Stimulated activated CD4-positive, alpha-beta T cell treated with anti-CD3 and anti-CD28 coated beads, Interleukin-15, amount 100 ng/mL, for 48 hours (primary cell): Measurements from ENCODE around the gene FBXL4.
A peak's percentile ranks its signal among the peaks of the same experiment; 100 is the strongest.

ENCODE experiments used
- DNase-seq, 2 donors: peaks; one replicate each; pipeline ENCODE4 v3.0.0-alpha.2; 2020; ENCODE audit warnings: low read depth in 2 of 2

Gene FBXL4

DNA sequence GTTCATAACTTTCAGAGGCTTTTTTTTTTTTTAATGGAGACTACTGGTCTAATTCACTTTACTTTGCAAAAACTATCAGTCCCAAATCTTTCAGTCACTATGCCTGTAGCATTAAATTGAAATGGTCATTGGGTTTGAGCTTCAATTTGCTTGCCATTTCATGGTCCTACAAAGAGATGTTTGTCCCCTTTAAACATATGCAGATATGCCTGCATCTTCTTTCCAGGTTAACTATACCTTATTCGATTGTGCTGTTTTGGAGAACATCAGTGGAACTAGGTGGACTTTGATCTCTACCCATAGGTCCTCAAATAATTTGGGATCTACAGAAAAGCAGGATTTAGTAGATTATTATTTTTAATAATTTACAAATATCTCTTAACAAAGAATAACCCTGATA is 108.8 kb downstream of the FBXL4 start:
- DNase-seq: no peak

DNA sequence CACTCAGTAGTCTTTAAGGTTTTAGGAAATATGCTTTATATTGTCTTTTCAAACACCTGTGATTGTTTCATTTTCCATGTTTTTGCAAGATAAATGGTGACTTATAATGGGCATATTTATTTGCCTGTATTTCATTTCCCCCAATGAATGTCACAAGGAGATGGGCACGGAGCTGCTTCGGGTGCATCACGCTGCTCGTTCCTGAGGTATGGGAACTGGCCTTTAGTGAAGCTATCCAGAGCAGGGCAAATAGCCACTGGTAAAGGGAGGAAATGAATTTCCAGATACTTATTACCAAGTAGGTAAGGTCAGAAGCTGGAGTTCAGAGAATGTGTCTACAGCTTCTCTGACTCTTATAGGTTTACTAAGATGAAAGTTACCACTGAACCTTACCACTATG is 109.7 kb downstream of the FBXL4 start:
- DNase-seq: no peak

DNA sequence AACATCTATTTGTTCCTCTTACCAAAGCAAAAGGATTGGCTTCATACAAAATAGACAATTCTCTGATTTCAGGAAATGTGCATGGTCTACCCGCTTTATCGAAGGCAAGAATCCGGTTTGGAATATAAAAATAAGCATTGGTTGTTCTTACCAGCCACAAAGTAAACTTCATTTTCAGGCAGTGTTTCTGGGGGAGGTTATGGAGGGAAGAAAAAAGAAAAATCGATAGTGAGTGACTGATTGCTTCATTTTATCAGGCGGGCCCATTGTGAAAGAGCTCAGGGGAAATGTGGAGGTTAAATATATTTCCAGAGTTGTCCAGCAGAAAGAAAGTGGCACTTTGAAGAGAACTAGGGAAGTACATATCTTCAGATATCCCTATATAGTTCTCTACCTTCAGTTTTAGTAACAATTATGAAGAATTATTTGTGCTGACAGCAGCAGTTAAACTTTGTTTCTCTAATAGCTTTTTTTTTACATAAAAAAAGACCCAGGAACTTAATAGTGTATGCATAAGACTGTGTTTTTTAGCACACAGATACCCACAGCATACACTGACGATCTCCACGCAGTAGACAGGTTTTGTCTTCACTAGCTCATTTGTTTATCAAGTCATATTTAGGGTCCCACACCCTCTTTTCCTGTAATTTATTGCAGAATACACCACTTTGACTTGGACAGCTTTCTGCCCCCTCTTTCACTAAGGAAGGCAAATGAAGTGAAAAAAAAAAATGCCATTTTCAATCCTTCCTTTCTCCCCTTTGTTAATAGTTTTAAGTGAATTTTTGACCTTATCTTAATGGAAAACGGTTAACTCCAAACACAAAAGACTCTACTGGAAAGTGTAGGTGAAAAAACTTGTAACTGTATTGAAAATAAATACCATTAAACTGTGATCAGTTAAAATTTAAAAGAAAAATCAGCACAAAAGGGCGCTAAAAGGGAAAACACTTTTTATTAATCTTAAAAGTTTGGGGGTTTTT is 110.5 kb downstream of the FBXL4 start:
- DNase-seq: no peak

DNA sequence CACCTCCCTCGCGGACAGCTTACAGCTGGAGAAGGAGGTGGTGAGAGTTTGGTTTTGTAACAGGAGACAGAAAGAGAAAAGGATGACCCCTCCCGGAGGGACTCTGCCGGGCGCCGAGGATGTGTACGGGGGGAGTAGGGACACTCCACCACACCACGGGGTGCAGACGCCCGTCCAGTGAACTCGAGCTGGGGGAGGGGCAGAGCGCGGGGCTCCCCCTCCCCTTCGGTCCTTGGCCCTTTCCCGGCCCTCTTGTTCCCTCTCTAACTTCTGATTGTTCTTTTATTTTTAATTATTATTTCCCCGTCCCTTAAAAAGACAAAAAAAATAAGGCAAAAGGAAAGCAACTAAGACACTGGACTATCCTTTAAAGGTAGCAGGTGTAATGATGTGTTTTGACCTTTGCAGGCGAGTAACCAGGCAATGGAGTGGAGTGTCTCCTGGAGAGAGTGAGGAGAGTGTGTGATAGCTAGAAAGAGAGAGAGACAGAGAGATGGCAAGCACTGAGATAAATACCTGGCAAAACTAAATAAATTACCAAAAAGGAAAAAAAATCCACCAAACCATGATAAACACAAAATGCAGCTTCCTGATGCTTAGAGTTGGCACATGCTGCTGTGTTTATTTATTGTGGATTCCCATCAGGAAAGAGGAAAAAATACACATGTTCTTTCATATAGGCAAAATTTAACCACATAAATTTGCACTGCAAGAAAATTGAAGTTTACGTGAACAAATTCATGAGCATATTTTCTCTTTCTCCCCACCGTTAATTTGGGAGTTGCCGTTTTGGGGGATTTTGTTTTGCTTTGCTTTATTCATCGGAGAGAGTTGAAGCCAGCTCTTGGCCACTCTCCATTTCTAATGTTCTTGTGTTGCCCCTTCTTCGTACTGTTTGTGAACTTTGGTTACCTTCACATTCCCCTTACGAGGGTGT is 111.5 kb downstream of the FBXL4 start:
- DNase-seq: no peak

DNA sequence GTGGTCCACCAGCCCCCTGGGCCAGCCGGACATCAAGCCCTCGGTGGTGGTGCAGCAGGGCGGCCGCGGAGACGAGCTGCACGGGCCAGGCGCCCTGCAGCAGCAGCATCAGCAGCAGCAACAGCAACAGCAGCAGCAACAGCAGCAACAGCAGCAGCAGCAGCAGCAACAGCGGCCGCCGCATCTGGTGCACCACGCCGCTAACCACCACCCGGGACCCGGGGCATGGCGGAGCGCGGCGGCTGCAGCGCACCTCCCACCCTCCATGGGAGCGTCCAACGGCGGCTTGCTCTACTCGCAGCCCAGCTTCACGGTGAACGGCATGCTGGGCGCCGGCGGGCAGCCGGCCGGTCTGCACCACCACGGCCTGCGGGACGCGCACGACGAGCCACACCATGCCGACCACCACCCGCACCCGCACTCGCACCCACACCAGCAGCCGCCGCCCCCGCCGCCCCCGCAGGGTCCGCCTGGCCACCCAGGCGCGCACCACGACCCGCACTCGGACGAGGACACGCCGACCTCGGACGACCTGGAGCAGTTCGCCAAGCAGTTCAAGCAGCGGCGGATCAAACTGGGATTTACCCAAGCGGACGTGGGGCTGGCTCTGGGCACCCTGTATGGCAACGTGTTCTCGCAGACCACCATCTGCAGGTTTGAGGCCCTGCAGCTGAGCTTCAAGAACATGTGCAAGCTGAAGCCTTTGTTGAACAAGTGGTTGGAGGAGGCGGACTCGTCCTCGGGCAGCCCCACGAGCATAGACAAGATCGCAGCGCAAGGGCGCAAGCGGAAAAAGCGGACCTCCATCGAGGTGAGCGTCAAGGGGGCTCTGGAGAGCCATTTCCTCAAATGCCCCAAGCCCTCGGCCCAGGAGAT is 112.4 kb downstream of the FBXL4 start:
- DNase-seq: no peak

DNA sequence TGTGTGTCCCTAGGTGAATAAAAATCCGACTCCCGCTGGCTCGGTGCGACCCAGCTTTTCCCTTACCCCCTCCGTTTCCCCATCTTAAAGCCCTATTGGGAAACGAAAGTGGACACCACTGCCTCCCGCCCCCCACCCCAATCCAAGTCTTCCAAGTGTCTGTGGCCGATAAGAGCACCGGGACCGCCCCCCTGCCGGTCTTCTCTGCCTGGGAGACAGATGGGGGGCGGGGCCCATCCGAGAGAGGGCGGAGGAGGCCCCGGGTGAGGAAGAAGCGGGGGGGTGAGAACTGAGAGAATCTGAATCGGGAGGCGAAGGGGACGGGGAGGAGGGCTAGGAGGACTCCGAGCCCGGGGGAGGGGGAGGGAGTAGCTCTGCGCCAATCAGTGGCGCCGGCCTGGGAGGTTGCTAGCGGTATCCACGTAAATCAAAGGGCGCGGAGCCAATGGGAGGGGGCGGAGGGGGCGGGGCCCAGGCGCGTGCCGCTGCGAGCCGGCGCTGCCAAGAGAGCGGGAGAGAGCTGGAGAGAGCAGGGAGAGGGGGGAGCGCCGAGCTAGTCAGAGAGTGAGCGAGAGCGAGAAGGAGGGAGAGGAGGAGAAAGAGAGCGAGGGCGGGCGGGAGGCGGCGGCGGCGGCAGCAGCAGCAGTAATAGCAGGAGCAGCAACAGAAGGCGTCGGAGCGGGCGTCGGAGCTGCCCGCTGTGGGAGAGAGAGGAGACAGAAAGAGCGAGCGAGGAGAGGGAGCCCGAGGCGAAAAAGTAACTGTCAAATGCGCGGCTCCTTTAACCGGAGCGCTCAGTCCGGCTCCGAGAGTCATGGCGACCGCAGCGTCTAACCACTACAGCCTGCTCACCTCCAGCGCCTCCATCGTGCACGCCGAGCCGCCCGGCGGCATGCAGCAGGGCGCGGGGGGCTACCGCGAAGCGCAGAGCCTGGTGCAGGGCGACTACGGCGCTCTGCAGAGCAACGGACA is 113.4 kb downstream of the FBXL4 start, which contains the start of gene POU3F2:
POU3F2 (plus strand) TSS at position 515 of the 972 bp plus-strand sequence; CDS start at position 815, 300 bp downstream.
- DNase-seq: peak; percentile 45 to 62

DNA sequence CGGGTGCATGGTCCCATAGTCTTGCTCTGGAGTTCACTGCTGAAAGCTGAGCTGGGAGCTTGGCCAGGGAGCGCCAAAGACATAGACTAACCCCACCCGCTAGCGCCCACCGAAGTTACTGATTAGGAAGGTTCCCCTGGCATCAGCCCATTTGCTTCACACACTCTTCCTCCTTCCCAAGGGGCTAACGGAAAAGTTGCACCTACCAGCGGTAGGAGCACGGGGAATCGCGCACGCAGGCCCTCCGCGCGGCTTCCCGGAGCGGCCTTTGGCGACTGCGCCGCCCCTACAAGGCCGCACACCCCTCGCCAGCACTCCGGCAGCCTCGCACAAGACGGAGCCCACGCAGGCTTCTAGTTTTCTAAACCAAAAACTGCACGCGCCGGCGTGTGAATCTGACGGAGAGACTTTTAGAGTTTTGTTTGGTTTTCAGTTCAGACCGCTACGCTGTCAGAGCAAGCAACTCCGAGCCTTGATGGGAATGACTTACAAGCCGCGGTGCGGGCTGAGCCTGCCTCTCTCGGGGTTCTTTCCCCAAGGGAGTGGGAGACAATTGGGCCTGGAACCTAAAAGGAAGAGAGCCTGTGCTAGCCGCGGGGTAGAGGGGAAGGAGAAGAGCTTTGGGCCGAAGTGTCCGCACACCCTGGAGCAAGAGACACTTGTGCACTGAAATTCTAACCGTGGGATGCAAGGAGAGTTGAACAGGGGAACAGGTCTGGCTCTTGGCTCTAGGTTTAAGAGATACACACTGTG is 114.3 kb downstream of the FBXL4 start:
- no peak for DNase-seq

DNA sequence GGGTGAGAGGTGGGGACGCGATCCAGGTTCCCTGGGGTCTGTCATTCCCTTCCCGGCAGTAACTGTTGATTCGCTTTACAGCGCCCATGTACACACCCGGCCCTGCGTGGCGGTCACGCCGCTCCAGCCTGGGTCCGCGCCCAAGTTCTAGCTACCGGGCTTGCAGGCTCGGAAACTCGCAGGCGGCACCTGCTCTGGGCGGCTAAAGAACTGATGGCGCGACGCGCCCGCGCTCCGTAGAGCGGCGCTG is 114.8 kb downstream of the FBXL4 start:
- DNase-seq: no peak

DNA sequence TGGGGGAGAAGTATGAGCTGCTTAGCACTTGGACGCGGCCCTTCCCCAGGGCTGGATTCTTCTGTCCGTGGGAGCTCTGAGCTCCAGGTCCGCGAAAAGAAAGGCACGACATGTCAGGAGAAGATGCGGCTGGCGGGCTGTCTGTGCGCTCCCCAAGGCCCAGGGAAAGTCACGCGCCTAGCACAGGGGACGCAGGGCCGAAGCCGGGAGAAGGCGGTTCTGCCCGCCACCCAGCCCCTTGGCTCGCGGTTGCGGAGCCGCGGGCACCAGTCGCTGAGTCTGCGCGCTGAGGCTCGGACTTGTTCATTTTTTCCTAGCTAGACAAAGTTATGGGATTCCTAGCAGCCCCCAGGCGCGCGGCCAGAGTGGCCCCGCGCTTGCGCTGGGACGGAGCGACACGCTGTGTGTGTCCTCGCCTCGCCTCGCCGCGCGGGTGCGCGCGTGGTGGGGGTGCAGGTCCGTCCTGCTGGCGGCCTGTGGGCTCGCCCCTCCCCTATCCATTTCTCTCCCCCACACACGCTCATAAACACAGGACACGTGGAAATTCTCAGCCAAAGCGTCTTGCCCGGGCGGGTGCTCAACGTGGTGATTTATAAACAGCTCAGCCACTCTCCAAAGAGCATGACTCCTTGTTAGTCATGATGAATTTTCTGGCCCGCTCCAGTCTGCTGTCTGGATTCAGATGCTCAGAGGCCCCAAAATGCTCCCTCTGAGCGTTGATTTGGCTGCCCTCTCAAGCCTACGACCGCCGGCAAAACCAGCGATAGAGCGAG is 115.3 kb downstream of the FBXL4 start:
- no peak for DNase-seq

DNA sequence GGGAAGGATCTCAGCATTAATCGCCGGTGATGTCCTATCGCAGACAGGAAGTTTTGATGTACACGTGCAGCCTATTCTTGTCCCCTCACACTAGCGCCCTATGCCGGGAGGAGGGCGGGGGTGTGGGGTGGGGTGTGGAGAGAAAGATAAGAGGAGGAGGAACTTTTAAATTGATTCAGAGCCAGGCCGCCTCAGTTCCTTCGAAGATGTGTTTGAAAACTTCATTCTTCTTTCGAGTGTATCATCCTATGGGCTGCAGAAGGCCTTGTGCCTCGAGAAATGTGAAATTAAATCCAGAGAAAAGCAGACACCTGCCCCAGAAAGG is 115.8 kb downstream of the FBXL4 start:
- DNase-seq: no peak

DNA sequence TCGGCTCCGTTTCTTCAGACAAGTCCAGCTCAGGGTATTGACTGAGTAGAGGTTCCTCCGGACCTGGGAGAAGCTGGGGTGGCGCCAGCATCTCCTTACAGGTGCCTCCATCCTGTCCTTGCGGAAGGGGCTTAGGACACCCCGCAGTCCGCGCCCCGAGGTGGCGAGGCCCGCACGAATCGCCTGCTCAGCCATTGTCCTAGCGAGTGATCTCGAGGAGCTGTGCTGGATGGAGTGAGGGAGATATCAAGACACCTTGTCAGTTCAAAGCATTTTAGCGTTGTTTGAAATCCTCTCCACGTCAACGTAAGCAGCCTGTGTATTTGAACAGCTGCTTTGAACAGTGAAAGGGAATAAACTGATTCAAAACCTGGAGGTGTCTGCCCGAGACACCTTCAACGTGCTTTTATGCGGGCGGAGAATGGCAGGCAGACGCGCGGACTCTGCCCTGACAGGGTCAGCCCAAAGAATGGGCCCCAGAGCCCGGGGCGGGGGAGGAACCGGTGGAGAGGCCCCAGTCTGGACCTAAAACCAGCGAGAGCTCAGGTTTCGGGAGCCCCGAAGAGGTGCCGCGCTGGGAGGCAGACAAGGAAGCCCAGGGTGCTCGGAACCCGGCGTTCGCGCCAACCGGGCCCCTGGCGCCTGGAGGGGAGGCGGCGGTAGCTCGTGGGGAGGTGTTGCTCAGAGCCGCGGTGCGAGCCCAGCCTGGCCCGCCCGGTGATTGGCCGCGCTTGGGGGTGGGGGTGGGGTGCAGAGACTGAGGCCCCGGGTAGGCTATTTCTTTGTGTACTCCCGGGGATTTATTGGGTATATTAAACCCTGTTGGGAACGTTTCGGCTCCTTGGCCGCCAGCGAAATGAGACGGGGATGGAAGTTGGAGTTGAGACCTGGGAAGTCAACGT is 116.4 kb downstream of the FBXL4 start:
- peak in 1 of 2 donors; percentile 6 for DNase-seq

DNA sequence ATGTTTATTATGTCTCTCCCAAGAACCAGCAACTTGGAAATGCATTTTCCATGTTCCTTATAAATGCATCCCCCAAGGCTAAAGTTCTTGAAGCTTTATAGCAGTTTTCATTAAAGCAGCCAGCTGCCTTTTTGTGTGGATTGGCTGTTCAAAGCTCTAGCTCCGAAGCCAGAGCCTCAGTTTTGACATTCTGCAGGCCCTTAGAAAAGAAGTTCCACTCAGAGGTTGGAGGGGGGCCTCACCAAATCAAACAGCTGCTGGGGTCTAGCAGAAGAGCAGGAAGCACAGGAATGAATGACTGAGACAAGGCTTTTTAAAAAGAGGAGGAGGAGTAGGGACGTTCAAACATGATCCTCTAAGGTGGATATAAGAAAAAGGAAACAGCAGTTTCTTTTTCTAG is 117.6 kb downstream of the FBXL4 start:
- DNase-seq: no peak

DNA sequence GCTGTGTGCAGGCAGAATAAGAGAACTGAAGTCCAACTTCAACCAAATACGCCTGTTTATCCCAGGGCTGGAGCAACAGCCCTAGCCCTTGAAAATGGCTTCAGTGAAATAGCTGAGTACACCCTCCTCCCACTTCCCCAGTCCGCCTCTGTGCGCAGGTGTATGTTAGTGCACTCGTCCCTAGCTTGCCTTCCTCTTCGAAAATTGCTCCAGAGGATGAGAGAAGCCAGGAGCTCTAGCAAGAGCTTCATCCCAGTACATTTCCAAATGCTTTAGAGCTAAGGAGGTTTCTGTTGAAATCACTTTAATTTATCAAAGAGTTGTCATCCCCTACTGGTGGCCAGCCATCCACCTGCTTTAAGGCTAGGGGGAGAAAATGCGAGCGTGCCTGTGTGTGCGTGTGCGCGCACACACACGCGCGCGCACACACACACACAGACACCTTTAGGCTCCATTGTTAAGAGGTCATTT is 118.8 kb downstream of the FBXL4 start:
- no peak for DNase-seq

DNA sequence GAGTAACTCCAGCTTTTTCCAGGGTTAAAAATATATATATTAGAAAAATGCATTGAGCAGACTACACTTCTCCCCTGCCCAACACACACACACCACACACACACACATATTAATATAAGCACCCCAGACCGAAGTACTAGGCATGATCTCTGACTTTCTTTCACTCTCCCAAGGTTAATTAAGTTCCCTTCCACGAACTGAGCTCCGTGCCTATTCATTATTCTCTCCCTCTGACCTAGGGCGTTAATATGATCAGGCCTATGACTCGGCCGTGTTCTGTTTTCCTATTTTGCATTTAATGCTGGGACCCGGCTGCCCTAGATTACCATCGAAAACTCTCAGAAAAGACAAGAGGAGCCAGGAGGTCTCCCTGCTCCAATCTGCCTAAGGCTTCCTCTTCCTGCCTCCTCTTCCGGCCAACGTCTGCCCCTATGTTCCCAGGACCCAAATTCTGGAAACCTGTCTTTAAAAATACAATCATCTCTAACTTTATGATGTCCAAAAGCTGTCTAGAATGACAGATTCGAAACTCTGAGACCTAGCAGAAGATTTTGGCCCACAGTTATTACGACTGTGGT is 119.4 kb downstream of the FBXL4 start:
- no peak for DNase-seq

DNA sequence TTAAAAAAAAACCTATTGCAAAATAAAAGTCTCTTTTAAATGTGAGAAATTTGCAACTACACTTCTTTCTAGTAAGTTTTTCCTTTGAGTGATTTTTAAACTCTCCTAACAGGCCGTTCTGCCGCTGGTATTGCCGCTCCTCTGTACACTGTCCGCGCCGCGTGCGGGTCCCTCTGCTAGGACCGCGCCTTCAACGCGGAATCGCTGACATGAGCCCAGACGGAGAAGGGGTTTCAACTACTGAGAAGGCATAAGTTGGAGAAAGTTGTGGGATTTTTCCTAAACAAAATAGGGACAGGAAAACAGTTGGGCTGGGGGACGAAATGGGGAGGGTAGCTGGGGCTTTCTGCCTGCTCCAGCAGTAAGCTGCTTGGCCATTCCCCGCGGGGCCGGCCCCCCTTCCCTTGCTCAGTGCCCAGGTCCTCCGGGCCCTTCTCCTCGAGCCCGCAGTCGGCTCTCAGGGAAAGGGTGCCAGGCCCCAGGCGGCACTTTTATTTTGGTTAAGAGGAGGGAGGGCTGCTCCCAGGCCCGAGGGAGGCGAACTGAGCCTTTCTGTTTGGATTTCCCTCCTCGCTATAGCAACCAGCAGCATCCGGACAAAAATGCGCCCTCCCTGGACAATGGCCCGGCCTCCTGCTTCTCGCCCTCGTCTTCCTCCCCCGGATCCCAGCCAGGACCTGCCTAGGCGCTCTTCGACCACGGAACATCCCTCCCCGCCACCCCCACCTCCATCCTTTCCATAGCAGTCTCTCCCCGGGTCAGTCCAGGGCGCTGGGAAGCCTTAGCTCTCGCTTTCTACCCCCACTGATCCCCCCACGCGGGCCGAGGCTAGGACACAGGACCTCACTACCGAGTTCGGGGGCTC is 120.2 kb downstream of the FBXL4 start:
- no peak for DNase-seq

DNA sequence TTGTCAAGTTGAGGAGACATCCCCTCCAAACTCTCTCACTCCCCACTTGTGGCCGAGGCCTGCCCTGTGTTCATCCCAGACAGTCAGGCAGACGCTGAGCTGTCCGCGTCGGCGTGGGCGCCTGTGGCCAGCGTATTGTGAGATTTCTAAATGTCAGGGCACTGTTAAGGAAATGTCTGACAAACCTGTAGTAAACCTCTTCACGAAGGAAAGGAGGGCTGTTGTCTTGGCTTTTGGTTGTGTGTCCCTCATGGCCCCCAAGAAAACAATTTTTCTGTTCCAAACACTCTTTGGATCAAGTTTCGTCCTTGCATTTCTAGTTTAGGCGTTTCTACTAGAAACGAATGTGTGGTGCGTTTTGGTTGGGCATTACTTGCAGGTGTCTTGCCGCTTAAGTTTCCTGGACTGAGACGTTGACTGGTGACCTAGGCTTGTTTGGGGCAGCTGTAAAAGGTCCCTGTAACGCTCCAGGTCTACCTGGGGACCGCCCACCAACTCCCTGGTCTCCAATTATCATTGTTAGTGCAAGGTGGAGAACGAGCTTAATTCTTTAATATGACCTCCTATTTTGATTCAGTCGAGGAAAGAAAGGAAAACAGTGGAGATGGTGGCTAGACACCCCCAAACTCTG is 122.0 kb downstream of the FBXL4 start:
- no peak for DNase-seq
